Smooth muscle cell (in vitro differentiated cells): ENCODE data around the gene FATE1. TPM values are rescaled to one million over a fixed set of nuclear protein-coding genes. Genes with fewer than 3 reads are reported as not detected.

ENCODE experiments used
- DNase-seq: peaks from one replicate; lab custom pipeline; 2025; ENCODE audit not compliant: unreplicated experiment; lab: John Stamatoyannopoulos, UW
- H2AFZ ChIP-seq: fragments of 200-600 bp; sonication (generic); 2 replicates; pipeline ENCODE4 v1.6.0; 2016; ENCODE audit warnings: antibody characterized with exemption, low read depth, mild to moderate bottlenecking
- H3F3A ChIP-seq: fragments of 200-600 bp; sonication (generic); 2 replicates; pipeline ENCODE4 v1.6.0; 2017; ENCODE audit warnings: antibody characterized with exemption, low read depth
- H3K27ac ChIP-seq: fragments of 200-600 bp; sonication (generic); 2 replicates; pipeline ENCODE4 v1.5.1; 2016; ENCODE audit warnings: low read depth, mild to moderate bottlenecking
- H3K27me3 ChIP-seq: fragments of 200-600 bp; sonication (generic); 2 replicates; pipeline ENCODE4 v1.6.1; 2016; ENCODE audit warnings: low read depth, mild to moderate bottlenecking
- H3K36me3 ChIP-seq: fragments of 200-600 bp; sonication (generic); 2 replicates; pipeline ENCODE4 v1.5.1; 2016; ENCODE audit warnings: low read depth
- H3K4me1 ChIP-seq: fragments of 200-600 bp; sonication (generic); 2 replicates; pipeline ENCODE4 v1.5.1; 2016; ENCODE audit warnings: low read depth
- H3K4me2 ChIP-seq: fragments of 200-600 bp; sonication (generic); 2 replicates; pipeline ENCODE4 v1.6.0; 2016; ENCODE audit warnings: mild to moderate bottlenecking
- H3K4me3 ChIP-seq: fragments of 200-600 bp; sonication (generic); 2 replicates; pipeline ENCODE4 v1.5.1; 2016; ENCODE audit warnings: mild to moderate bottlenecking
- H3K79me2 ChIP-seq: fragments of 200-600 bp; sonication (generic); 2 replicates; pipeline ENCODE4 v1.6.0; 2016; ENCODE audit warnings: low read depth, mild to moderate bottlenecking
- H3K9ac ChIP-seq: fragments of 200-600 bp; sonication (generic); 2 replicates; pipeline ENCODE4 v1.6.0; 2016; ENCODE audit warnings: low read depth
- H3K9me3 ChIP-seq: fragments of 200-600 bp; sonication (generic); replicated peaks from 2 replicates; pipeline ENCODE4 v1.5.1; 2016; ENCODE audit warnings: low read depth
- H4K20me1 ChIP-seq: fragments of 200-600 bp; sonication (generic); 2 replicates; pipeline ENCODE4 v1.6.0; 2016; ENCODE audit warnings: low read depth
- CTCF ChIP-seq: fragments of 200-600 bp; sonication (generic); IDR thresholded peaks from 2 replicates; pipeline ENCODE4 v1.5.1; 2017; ENCODE audit warnings: borderline replicate concordance, mild to moderate bottlenecking, antibody characterized with exemption; ENCODE audit not compliant: insufficient read depth, poor library complexity, severe bottlenecking
- WGBS: methylation state at CpG from one replicate; pipeline ENCODE4 v1.1.7; 2016; ENCODE audit warnings: low lambda C conversion rate; 5-methylcytosine and 5-hydroxymethylcytosine counted together
- polyA plus RNA-seq: library from polyadenylated mRNA; unstranded; fragments of >200 nt; fragmentation: Nextera tagmentation; extraction: Ambion mirVana; gene quantifications from 2 replicates; pipeline ENCODE4 v1.2.1, GENCODE V29; 2016
- total RNA-seq: library from RNA; depleted of rRNA; stranded (reverse); fragments of >200 nt; gene quantifications from 2 replicates; pipeline ENCODE4 v1.2.3, GENCODE V29; 2014

FATE1 gene
- total and polyA plus RNA-seq, 2 experiments from 2014 or later: not detected

GRCh38 chrX:151745651-151746050 is 29.8 kb downstream of the FATE1 start:
- H3K79me2 ChIP-seq: no peaks in the 10 kb centered on the region
- TF ChIP-seq CTCF: no peak
- H3K36me3 ChIP-seq: no peaks in the 10 kb centered on the region
- no peaks in the 10 kb centered on the region for H4K20me1 ChIP-seq
- 75% methylated on average over 6 of the region's 6 CpGs for WGBS
- no peak overlapping the region for H3K4me3 ChIP-seq
- no peaks in the 10 kb centered on the region for H3F3A ChIP-seq
- no peaks in the 10 kb centered on the region for H3K9me3 ChIP-seq
- H3K9ac ChIP-seq: no peak overlapping the region
- H3K4me2 ChIP-seq: no peak overlapping the region
- no peaks in the 10 kb centered on the region for H3K4me1 ChIP-seq
- no peak overlapping the region for H2AFZ ChIP-seq
- no peaks in the 10 kb centered on the region for H3K27me3 ChIP-seq
- H3K27ac ChIP-seq: no peak overlapping the region
- no peak for DNase-seq

GRCh38 chrX:151746502-151746901 is 30.7 kb downstream of the FATE1 start:
- no peaks in the 10 kb centered on the region for H3K4me1 ChIP-seq
- 64% methylated on average over 2 of the region's 2 CpGs for WGBS

GRCh38 chrX:151750511-151750910 is 34.7 kb downstream of the FATE1 start:
- no peaks in the 10 kb centered on the region for H4K20me1 ChIP-seq
- H3K4me2 ChIP-seq: no peak overlapping the region
- H3K27me3 ChIP-seq: no peaks in the 10 kb centered on the region
- no peak for DNase-seq
- WGBS: 87% methylated on average over 5 of the region's 5 CpGs
- H2AFZ ChIP-seq: no peak overlapping the region
- H3K27ac ChIP-seq: no peak overlapping the region
- TF ChIP-seq CTCF: no peak
- H3K9ac ChIP-seq: no peak overlapping the region
- H3K9me3 ChIP-seq: no peaks in the 10 kb centered on the region
- H3F3A ChIP-seq: no peaks in the 10 kb centered on the region
- H3K36me3 ChIP-seq: no peaks in the 10 kb centered on the region
- H3K79me2 ChIP-seq: no peaks in the 10 kb centered on the region
- H3K4me3 ChIP-seq: no peak overlapping the region
- no peaks in the 10 kb centered on the region for H3K4me1 ChIP-seq

More at GRCh38 chrX:151746502-151746901, 30.7 kb downstream of the FATE1 start:
- Histone ChIP-seq H3K36me3 (no peaks in the 10 kb centered on the region), H3K79me2 (no peaks in the 10 kb centered on the region), H3K4me2 (no peak overlapping the region), H3K9me3 (no peaks in the 10 kb centered on the region), H2AFZ (no peak overlapping the region), H3K27me3 (no peaks in the 10 kb centered on the region), H4K20me1 (no peaks in the 10 kb centered on the region), H3F3A (no peaks in the 10 kb centered on the region), H3K27ac (no peak overlapping the region), H3K4me3 (no peak overlapping the region), H3K9ac (no peak overlapping the region)
- DNase-seq: no peak
- no peak for TF ChIP-seq CTCF

GRCh38 chrX:151752847-151753246 is 37.0 kb downstream of the FATE1 start:
- 85% methylated on average over 5 of the region's 5 CpGs for WGBS
- TF ChIP-seq CTCF: no peak
- Histone ChIP-seq H3K4me2 (no peak overlapping the region), H3K27ac (no peak overlapping the region), H3K4me1 (no peaks in the 10 kb centered on the region), H3K36me3 (no peaks in the 10 kb centered on the region), H3K9me3 (no peaks in the 10 kb centered on the region), H3K79me2 (no peaks in the 10 kb centered on the region), H3K4me3 (no peak overlapping the region), H3F3A (no peaks in the 10 kb centered on the region), H3K27me3 (no peaks in the 10 kb centered on the region), H2AFZ (no peak overlapping the region), H3K9ac (no peak overlapping the region), H4K20me1 (no peaks in the 10 kb centered on the region)
- no peak for DNase-seq
